Neuronal stem cell (in vitro differentiated cells): ENCODE results near the gene SLC36A4.

ENCODE experiments used
- DNase-seq: peaks from one replicate; pipeline ENCODE4 v3.0.0-alpha.2; 2013; ENCODE audit warnings: low spot score
- H2AFZ ChIP-seq: one replicate; pipeline ENCODE4 v1.6.1; 2013; ENCODE audit warnings: mild to moderate bottlenecking, low read length, inconsistent platforms
- H2AK5ac ChIP-seq: 2 replicates; pipeline ENCODE4 v1.6.1; 2013; ENCODE audit warnings: low read depth, mild to moderate bottlenecking, inconsistent platforms, low read length, moderate library complexity, mixed read lengths
- H2BK120ac ChIP-seq: 2 replicates; pipeline ENCODE4 v1.6.1; 2013; ENCODE audit warnings: low read depth, mild to moderate bottlenecking, inconsistent platforms, low read length, moderate library complexity, mixed read lengths
- H2BK12ac ChIP-seq: one replicate; pipeline ENCODE4 v1.6.1; 2013; ENCODE audit warnings: low read length, inconsistent platforms
- H2BK15ac ChIP-seq: 2 replicates; pipeline ENCODE4 v1.6.1; 2013; ENCODE audit warnings: mild to moderate bottlenecking, low read length, inconsistent platforms, mixed read lengths
- H2BK5ac ChIP-seq: one replicate; pipeline ENCODE4 v1.6.1; 2013; ENCODE audit warnings: inconsistent platforms, mild to moderate bottlenecking, low read length, moderate library complexity
- H3K14ac ChIP-seq: one replicate; pipeline ENCODE4 v1.6.1; 2013; ENCODE audit warnings: low read length, inconsistent platforms
- H3K18ac ChIP-seq: 2 replicates; pipeline ENCODE4 v1.6.1; 2013; ENCODE audit warnings: low read length, inconsistent platforms
- H3K23ac ChIP-seq: 2 replicates; pipeline ENCODE4 v1.6.1; 2013; ENCODE audit warnings: low read depth, mild to moderate bottlenecking, mixed read lengths, low read length, inconsistent platforms; ENCODE audit not compliant: poor library complexity
- H3K27ac ChIP-seq: replicated peaks from 3 replicates; pipeline ENCODE4 v1.5.1; 2013; ENCODE audit warnings: low read length, inconsistent platforms
- H3K27me3 ChIP-seq, 3 experiments: 2 replicates each; pipeline ENCODE4 v1.6.1; 2013; ENCODE audit warnings: low read length in 3 of 3, mild to moderate bottlenecking in 2 of 3, inconsistent platforms in 1 of 3, low read depth in 1 of 3, mixed read lengths in 1 of 3, moderate library complexity in 1 of 3; ENCODE audit not compliant: control insufficient read depth in 3 of 3, insufficient read depth in 3 of 3
- H3K36me3 ChIP-seq, 2 donors: replicated peaks in 1 of 2; 2 replicates each; pipeline ENCODE4 v1.6.1; 2013; ENCODE audit warnings: low read length in 2 of 2; ENCODE audit not compliant: control insufficient read depth in 2 of 2, insufficient read depth in 2 of 2
- H3K4ac ChIP-seq: 2 replicates; pipeline ENCODE4 v1.6.1; 2013; ENCODE audit warnings: inconsistent platforms, mild to moderate bottlenecking, low read length, moderate library complexity
- H3K4me1 ChIP-seq, 2 donors: 1 replicate in 1 of 2; 2 replicates in 1 of 2; pipeline ENCODE4 v1.6.1; 2013; ENCODE audit warnings: low read length in 2 of 2, low read depth in 1 of 2; ENCODE audit not compliant: control insufficient read depth in 2 of 2, insufficient read depth in 1 of 2
- H3K4me2 ChIP-seq: one replicate; pipeline ENCODE4 v1.6.1; 2013; ENCODE audit warnings: mild to moderate bottlenecking, low read length, inconsistent platforms; ENCODE audit not compliant: insufficient read depth, poor library complexity, severe bottlenecking
- H3K4me3 ChIP-seq, 2 donors: 2 replicates each; pipeline ENCODE4 v1.5.1; 2013; ENCODE audit warnings: low read length in 2 of 2, mild to moderate bottlenecking in 2 of 2, inconsistent platforms in 1 of 2, moderate library complexity in 1 of 2
- H3K79me1 ChIP-seq: one replicate; pipeline ENCODE4 v1.6.1; 2013; ENCODE audit warnings: low read depth, mild to moderate bottlenecking, inconsistent platforms, low read length, moderate library complexity
- H3K9ac ChIP-seq: one replicate; pipeline ENCODE4 v1.6.1; 2013; ENCODE audit warnings: mild to moderate bottlenecking, low read depth, low read length, inconsistent platforms; ENCODE audit not compliant: poor library complexity
- H3K9me3 ChIP-seq, 2 donors: replicated peaks in 1 of 2; 2 replicates each; pipeline versions ENCODE3 to v1.6.1; 2013; ENCODE audit warnings: low read length in 2 of 2, mild to moderate bottlenecking in 2 of 2, inconsistent platforms in 1 of 2, low read depth in 1 of 2, mixed read lengths in 1 of 2, moderate library complexity in 1 of 2; ENCODE audit not compliant: control insufficient read depth in 2 of 2, insufficient read depth in 1 of 2
- H4K8ac ChIP-seq: one replicate; pipeline ENCODE4 v1.6.1; 2013; ENCODE audit warnings: low read depth, mild to moderate bottlenecking, inconsistent platforms, low read length, moderate library complexity
- H4K91ac ChIP-seq: one replicate; pipeline ENCODE4 v1.6.1; 2013; ENCODE audit warnings: low read length, low read depth, mild to moderate bottlenecking, inconsistent platforms; ENCODE audit not compliant: poor library complexity
- WGBS, 2 donors: extraction: QIAGEN DNeasy Blood & Tissue Kit; methylation state at CpG; one replicate each; pipeline ENCODE4 v1.1.7; 2013; ENCODE audit warnings: missing lambda C conversion rate in 2 of 2, mixed read lengths in 1 of 2; ENCODE audit not compliant: insufficient read length in 2 of 2, insufficient replicate concordance in 1 of 2; ENCODE audit errors: extremely low coverage in 2 of 2; 5-methylcytosine and 5-hydroxymethylcytosine counted together

SLC36A4 gene

GRCh38 chr11:93160156-93160555, 37.6 kb downstream of the SLC36A4 start:
- Histone ChIP-seq H3K36me3 (peaks cover 3 to 84% of the 10 kb centered on the region in 2 donors), H2BK5ac (no peak overlapping the region)

GRCh38 chr11:93159721-93160120, 38.1 kb downstream of the SLC36A4 start:
- Histone ChIP-seq H2BK120ac (no peak overlapping the region), H3K4me3 (no peak overlapping the region), H3K14ac (no peak overlapping the region), H3K4me1 (peaks cover 0 to 2% of the 10 kb centered on the region in 2 donors), H2BK15ac (no peak overlapping the region), H2BK5ac (no peak overlapping the region), H3K27me3 (no peaks in the 10 kb centered on the region), H3K79me1 (no peaks in the 10 kb centered on the region), H3K4me2 (no peak overlapping the region), H4K91ac (no peak overlapping the region), H3K36me3 (peaks cover 3 to 80% of the 10 kb centered on the region in 2 donors), H3K23ac (no peak overlapping the region), H3K4ac (no peak overlapping the region), H2BK12ac (no peak overlapping the region), H3K9ac (no peak overlapping the region), H2AK5ac (no peak overlapping the region), H3K18ac (no peak overlapping the region), H3K27ac (no peak overlapping the region), H2AFZ (no peak overlapping the region), H3K9me3 (peaks cover 0 to 25% of the 10 kb centered on the region in 2 donors), H4K8ac (no peak overlapping the region)
- DNase-seq: no peak
- no CpG with 5 or more reads among the region's 2 CpGs for WGBS, 2 donors

More at GRCh38 chr11:93160156-93160555, 37.6 kb downstream of the SLC36A4 start:
- no peak overlapping the region for H3K4me3 ChIP-seq
- H3K79me1 ChIP-seq: no peaks in the 10 kb centered on the region
- no peak overlapping the region for H3K4ac ChIP-seq
- H3K23ac ChIP-seq: no peak overlapping the region
- no peak for DNase-seq
- H2AK5ac ChIP-seq: no peak overlapping the region
- H3K4me1 ChIP-seq: peaks cover 0 to 2% of the 10 kb centered on the region in 2 donors
- H4K91ac ChIP-seq: no peak overlapping the region
- peaks cover 0 to 25% of the 10 kb centered on the region in 2 donors for H3K9me3 ChIP-seq
- H3K27me3 ChIP-seq: no peaks in the 10 kb centered on the region
- H4K8ac ChIP-seq: no peak overlapping the region
- no peak overlapping the region for H3K27ac ChIP-seq
- no peak overlapping the region for H3K18ac ChIP-seq
- no peak overlapping the region for H3K9ac ChIP-seq
- H2BK120ac ChIP-seq: no peak overlapping the region
- H2BK12ac ChIP-seq: no peak overlapping the region
- no peak overlapping the region for H3K14ac ChIP-seq
- no peak overlapping the region for H2BK15ac ChIP-seq
- H2AFZ ChIP-seq: no peak overlapping the region
- H3K4me2 ChIP-seq: no peak overlapping the region

- no peak overlapping the region for H3K9ac ChIP-seq
- no peak overlapping the region for H2AFZ ChIP-seq
- H3K4me2 ChIP-seq: no peak overlapping the region
- H3K4me1 ChIP-seq: peaks cover 0 to 2% of the 10 kb centered on the region in 2 donors
- no peak overlapping the region for H2BK5ac ChIP-seq
- no peak for DNase-seq
- H3K14ac ChIP-seq: no peak overlapping the region
- no peak overlapping the region for H3K23ac ChIP-seq
- H3K36me3 ChIP-seq: peaks cover 1 to 66% of the 10 kb centered on the region in 2 donors
- WGBS, 2 donors: no CpG with 5 or more reads among the region's 3 CpGs
- no peak overlapping the region for H4K91ac ChIP-seq
- H2AK5ac ChIP-seq: no peak overlapping the region
- peaks cover 0 to 25% of the 10 kb centered on the region in 2 donors for H3K9me3 ChIP-seq
- H3K18ac ChIP-seq: no peak overlapping the region
- no peak overlapping the region for H3K27ac ChIP-seq
- no peak overlapping the region for H3K4me3 ChIP-seq
- no peaks in the 10 kb centered on the region for H3K79me1 ChIP-seq
- H2BK120ac ChIP-seq: no peak overlapping the region
- H4K8ac ChIP-seq: no peak overlapping the region
- H3K27me3 ChIP-seq: no peaks in the 10 kb centered on the region
- H2BK12ac ChIP-seq: no peak overlapping the region
- H2BK15ac ChIP-seq: no peak overlapping the region
- no peak overlapping the region for H3K4ac ChIP-seq
Measured at GRCh38 chr11:93155738-93156137, 42.1 kb downstream of the SLC36A4 start.

GRCh38 chr11:93145390-93145915, 52.3 kb downstream of the SLC36A4 start:
- no peak overlapping the region for H3K4ac ChIP-seq
- no peak overlapping the region for H4K8ac ChIP-seq
- H3K9ac ChIP-seq: no peak overlapping the region
- no peak overlapping the region for H2AFZ ChIP-seq
- H3K27ac ChIP-seq: no peak overlapping the region
- no peak overlapping the region for H3K18ac ChIP-seq
- H2BK5ac ChIP-seq: no peak overlapping the region
- H3K27me3 ChIP-seq: no peaks in the 10 kb centered on the region
- H3K4me3 ChIP-seq: no peak overlapping the region
- H3K23ac ChIP-seq: no peak overlapping the region
- no peak overlapping the region for H4K91ac ChIP-seq
- H3K9me3 ChIP-seq: no peaks in the 10 kb centered on the region
- no peak overlapping the region for H3K14ac ChIP-seq
- H2BK120ac ChIP-seq: no peak overlapping the region
- H3K4me2 ChIP-seq: no peak overlapping the region
- no peak overlapping the region for H2AK5ac ChIP-seq
- H3K79me1 ChIP-seq: no peaks in the 10 kb centered on the region
- no peak for DNase-seq
- no peaks in the 10 kb centered on the region for H3K4me1 ChIP-seq
- peaks cover 0 to 30% of the 10 kb centered on the region in 2 donors for H3K36me3 ChIP-seq
- no CpG with 5 or more reads among the region's 6 CpGs for WGBS, 2 donors
- no peak overlapping the region for H2BK12ac ChIP-seq
- no peak overlapping the region for H2BK15ac ChIP-seq
